NT2/D1 (cell line): ENCODE measurements around the gene PLEK2.

Experiments
- SUZ12 ChIP-seq: IDR thresholded peaks from 2 replicates; pipeline ENCODE4 v1.6.1; 2011; ENCODE audit not compliant: insufficient read length, insufficient read depth; ENCODE audit errors: extremely low read depth
- YY1 ChIP-seq: IDR thresholded peaks from 2 replicates; pipeline ENCODE4 v1.6.1; 2011; ENCODE audit not compliant: insufficient read length, insufficient read depth
- ZNF274 ChIP-seq: IDR thresholded peaks from 2 replicates; pipeline ENCODE4 v1.6.1; 2011; ENCODE audit warnings: mild to moderate bottlenecking, low read depth, low read length

DNA sequence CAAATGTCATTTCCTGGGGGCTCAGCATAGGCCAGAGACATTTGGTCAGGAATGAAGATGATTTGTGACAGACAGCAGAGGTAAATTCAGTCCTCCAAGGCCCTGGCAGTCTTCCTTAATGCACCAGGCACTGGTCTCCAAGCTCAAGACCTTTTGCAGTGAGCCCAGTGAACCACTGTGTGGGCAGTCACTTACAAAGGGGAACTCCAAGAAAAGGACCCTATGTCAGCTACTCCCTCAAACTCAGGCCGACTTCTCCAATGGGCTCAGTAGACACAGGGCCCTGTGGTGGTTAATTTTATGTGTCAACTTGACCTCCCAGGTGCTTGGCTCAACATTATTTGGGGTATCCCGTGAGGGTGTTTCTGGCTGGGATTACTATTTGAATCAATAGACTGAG lies 29.3 kb upstream of the PLEK2 start:
- TF ChIP-seq ZNF274 (no peak), YY1 (no peak), SUZ12 (no peak)
